A549 (cell line): ENCODE results near the gene PPP3CA. TPM values are rescaled to one million over a fixed set of nuclear protein-coding genes. Genes with fewer than 3 reads are reported as not detected.

Source experiments
- ATAC-seq, 2 experiments: fragments of 200-7000 bp in 1 of 2; fragments of >200 bp in 1 of 2; cut with Nextera tagmentation in 1 of 2; cut with Tn5 transposase in 1 of 2; 3 replicates each; pipeline versions ENCODE4 v1.8.0 to v1.9.1; 2018 to 2020; ENCODE audit warnings: mild to moderate bottlenecking in 1 of 2, moderate library complexity in 1 of 2
- CTCF ChIA-PET: fragments of 300-600 bp; sonication (Branson Sonifier 250); formaldehyde crosslinking; extraction: SDS; loops from one replicate; lab custom pipeline; 2021; ENCODE audit warnings: antibody characterized with exemption, inconsistent platforms; lab: Yijun Ruan, JAX
- POLR2A ChIA-PET: fragments of 350-600 bp; formaldehyde crosslinking; extraction: SDS; loops from one replicate; lab custom pipeline; 2021; ENCODE audit warnings: antibody characterized with exemption, inconsistent platforms; lab: Yijun Ruan, JAX
- DNase-seq, 2 experiments: peaks; one replicate each; pipeline versions ENCODE4 v3.0.0 to v3.0.0-alpha.2; 2011 to 2016; ENCODE audit warnings: low read depth in 1 of 2, low spot score in 1 of 2
- FAIRE-seq: peaks from 2 replicates; lab custom pipeline; 2011; peaks lifted over from hg19 to GRCh38; lab: Jason Lieb, UNC
- H3K27ac ChIP-seq, 2 experiments: fragments of >200 bp; sonication (Bioruptor Twin); formaldehyde crosslinking; 3 replicates each; pipeline ENCODE4 v1.5.1; 2016 to 2017
- H3K4me1 ChIP-seq: fragments of >200 bp; sonication (Bioruptor Twin); formaldehyde crosslinking; 3 replicates; pipeline ENCODE4 v1.6.1; 2016
- H3K4me2 ChIP-seq: fragments of >200 bp; sonication (Bioruptor Twin); formaldehyde crosslinking; 3 replicates; pipeline ENCODE4 v1.6.1; 2016
- H3K4me3 ChIP-seq: fragments of >200 bp; sonication (Bioruptor Twin); formaldehyde crosslinking; 3 replicates; pipeline ENCODE4 v1.5.1; 2016
- H3K9me3 ChIP-seq: fragments of >200 bp; sonication (Bioruptor Twin); formaldehyde crosslinking; 3 replicates; pipeline ENCODE4 v1.6.1; 2016
- CEBPB ChIP-seq, 2 experiments: fragments of >200 bp in 1 of 2; sonication (Bioruptor Twin) in 1 of 2; formaldehyde crosslinking in 1 of 2; IDR thresholded peaks; 2 replicates each; pipeline ENCODE4 v1.6.1; 2012 to 2016
- CHD4 ChIP-seq: fragments of 200-600 bp; sonication (generic); IDR thresholded peaks from 2 replicates; pipeline ENCODE4 v1.6.1; 2016; ENCODE audit warnings: antibody characterized with exemption, mild to moderate bottlenecking, borderline replicate concordance
- EHMT2 ChIP-seq: fragments of 200-600 bp; sonication (generic); IDR thresholded peaks from 2 replicates; pipeline ENCODE4 v1.6.1; 2016; ENCODE audit warnings: antibody characterized with exemption, low read depth, mild to moderate bottlenecking, moderate library complexity
- ELK1 ChIP-seq: fragments of 150-350 bp; IDR thresholded peaks from 2 replicates; pipeline ENCODE4 v1.6.1; 2014; ENCODE audit warnings: low read depth, mild to moderate bottlenecking, low read length
- ESRRA ChIP-seq: fragments of 150-350 bp; IDR thresholded peaks from 2 replicates; pipeline ENCODE4 v1.6.1; 2014; ENCODE audit warnings: mild to moderate bottlenecking, low read length, borderline replicate concordance
- FOSL2 ChIP-seq, 2 experiments: fragments of 450-650 bp in 1 of 2; fragments of >200 bp in 1 of 2; sonication (Bioruptor Twin) in 1 of 2; formaldehyde crosslinking; IDR thresholded peaks; 2 replicates each; pipeline versions ENCODE4 v1.5.0 to v1.6.1; 2016 to 2020; ENCODE audit warnings: mild to moderate bottlenecking in 1 of 2, moderate library complexity in 1 of 2
- HMGXB4 ChIP-seq: fragments of 250-450 bp; sonication (Bioruptor Pico); IDR thresholded peaks from 2 replicates; pipeline ENCODE4 v1.5.0; 2021; ENCODE audit warnings: mild to moderate bottlenecking, moderate library complexity, borderline replicate concordance
- HOXB13 ChIP-seq: fragments of 250-450 bp; sonication (Bioruptor Pico); IDR thresholded peaks from 2 replicates; pipeline ENCODE4 v1.5.0; 2020; ENCODE audit warnings: low read depth, mild to moderate bottlenecking, moderate library complexity
- MAZ ChIP-seq: fragments of 150-350 bp; IDR thresholded peaks from 2 replicates; pipeline ENCODE4 v1.6.1; 2014; ENCODE audit warnings: antibody characterized with exemption, low read depth, low read length, borderline replicate concordance
- NFE2L2 ChIP-seq: fragments of 150-350 bp; conservative IDR thresholded peaks from 2 replicates; pipeline ENCODE4 v1.6.1; 2014; ENCODE audit warnings: low read length
- RARB ChIP-seq: fragments of 250-450 bp; sonication (Bioruptor Pico); IDR thresholded peaks from 2 replicates; pipeline ENCODE4 v1.8.0; 2021; ENCODE audit warnings: mild to moderate bottlenecking, moderate library complexity
- RCOR1 ChIP-seq: fragments of 150-350 bp; IDR thresholded peaks from 2 replicates; pipeline ENCODE4 v1.6.1; 2014; ENCODE audit warnings: antibody characterized with exemption, low read length, low read depth
- SMC3 ChIP-seq: fragments of >200 bp; sonication (Bioruptor Twin); formaldehyde crosslinking; IDR thresholded peaks from 3 replicates; pipeline ENCODE4 v1.6.1; 2018; ENCODE audit warnings: inconsistent platforms
- TP53 ChIP-seq: fragments of 250-450 bp; sonication (Bioruptor Pico); IDR thresholded peaks from 2 replicates; pipeline ENCODE4 v1.5.0; 2021; ENCODE audit warnings: mild to moderate bottlenecking, moderate library complexity
- ZNF302 ChIP-seq: fragments of 250-450 bp; sonication (Bioruptor Pico); IDR thresholded peaks from 2 replicates; pipeline ENCODE4 v1.9.0; 2021; ENCODE audit warnings: inconsistent platforms, mild to moderate bottlenecking, moderate library complexity
- WGBS: methylation state at CpG from one replicate; pipeline ENCODE4 v1.1.6; 2017; ENCODE audit errors: missing lambda C conversion rate; 5-methylcytosine and 5-hydroxymethylcytosine counted together
- polyA plus RNA-seq, 4 experiments: library from polyadenylated mRNA; depleted of rRNA in 3 of 4; stranded (reverse); fragments of >200 nt; fragmentation: RNase III in 1 of 4; extraction: RNeasy Plus Mini Kit Qiagen cat#74134 plus additional on column Dnase treatment in 1 of 4; gene quantifications; 2 replicates in 3 of 4; 3 replicates in 1 of 4; pipeline ENCODE4 v1.2.3, GENCODE V29; 2011 to 2017
- TF ChIP-seq, protein P1 (sequence below): fragments of >200 bp; sonication (Bioruptor Twin); formaldehyde crosslinking; IDR thresholded peaks from 3 replicates; pipeline ENCODE4 v1.6.1; 2016

The PPP3CA gene
- polyA plus RNA-seq, 2 of the 4 experiments (the other 2 are of a cell fraction) = 21.4 to 42.4 TPM

DNA sequence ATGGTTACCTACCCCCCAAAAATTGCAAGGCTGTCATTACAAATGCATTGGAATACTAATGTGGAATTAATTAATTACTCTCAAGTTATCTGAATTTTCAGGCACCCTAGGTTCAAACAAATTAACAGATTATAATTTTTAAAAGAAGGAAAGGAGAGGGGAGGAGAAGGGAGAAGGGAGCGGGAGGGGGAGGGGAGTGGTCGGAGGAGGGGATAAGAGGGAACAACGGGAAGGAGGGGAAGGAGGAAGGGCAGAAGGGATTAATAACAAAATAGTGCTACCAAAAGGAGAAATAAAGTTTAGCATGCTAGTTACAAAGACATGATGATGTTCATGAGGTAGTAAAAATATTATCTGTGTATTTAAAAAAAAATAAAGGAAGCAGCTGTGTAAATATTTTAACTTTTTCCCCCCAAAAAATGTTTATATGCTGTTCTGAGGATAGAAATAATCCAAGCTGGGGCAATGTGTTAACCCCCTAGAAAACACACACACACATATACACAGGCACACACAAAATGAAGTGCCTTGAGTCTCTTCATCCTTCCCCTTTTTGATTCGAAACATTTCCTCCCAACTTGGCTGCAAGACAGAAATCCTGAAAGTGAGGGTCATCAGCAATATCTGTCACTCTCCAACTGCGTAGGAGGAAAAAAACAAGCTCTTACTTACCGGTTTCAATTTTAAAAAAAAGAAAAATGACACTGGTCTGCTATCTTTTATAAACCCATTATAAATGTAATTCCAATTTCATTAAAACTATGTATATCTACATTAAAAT, 58.8 kb downstream of the PPP3CA start:
- no peak for TF ChIP-seq ZNF302
- TF ChIP-seq RARB (CRISPR knock-in tag) = no peak
- TF ChIP-seq MAZ = no peak
- TF ChIP-seq RCOR1 = no peak
- TF ChIP-seq, all 56 proteins: peak for 0
- DNase-seq (no peak), FAIRE-seq (no peak), ATAC-seq (no peak)
- Histone ChIP-seq H3K9me3 (no peaks in the 10 kb centered on the region), H3K4me2 (peak overlapping the region; percentile 7; the same call in 2 of the 3 replicates), H3K27ac (no peak overlapping the region), H3K4me1 (peaks cover 74% of the 10 kb centered on the region), H3K4me3 (no peak overlapping the region)
- CTCF ChIA-PET = no interaction called here
- 70% methylated on average over 6 of the region's 6 CpGs for WGBS
- POLR2A ChIA-PET = no interaction called here

- no peak for TF ChIP-seq ESRRA
- ChIA-PET POLR2A (no interaction called here), CTCF (interaction anchor here (0.6 kb wide), 1 partner anchor 9 kb away, joined by 3 read pairs; no protein-coding TSS in a partner anchor)
- no peak for DNase-seq
- FAIRE-seq = no peak
- no peaks in the 10 kb centered on the region for H3K9me3 ChIP-seq
- H3K4me2 ChIP-seq = peak overlapping the region; percentile 7; the same call in 2 of the 3 replicates
- no peak for ATAC-seq
- H3K27ac ChIP-seq = no peak overlapping the region
- peaks cover 74% of the 10 kb centered on the region for H3K4me1 ChIP-seq
- no peak overlapping the region for H3K4me3 ChIP-seq
- whole genome bisulfite sequencing = 69% methylated on average over 2 of the region's 2 CpGs
These were observed 60.0 kb downstream of the PPP3CA start for GRCh38 chr4:101287324-101287723.

GRCh38 chr4:101286663-101287062, 60.7 kb downstream of the PPP3CA start:
- peaks cover 73% of the 10 kb centered on the region for H3K4me1 ChIP-seq
- no peak overlapping the region for H3K4me3 ChIP-seq
- no peaks in the 10 kb centered on the region for H3K9me3 ChIP-seq
- TF ChIP-seq TP53 = no peak
- no peak for TF ChIP-seq HOXB13 (CRISPR knock-in tag)
- TF ChIP-seq ELK1 = no peak
- TF ChIP-seq HMGXB4 (CRISPR knock-in tag) = no peak
- no peak for TF ChIP-seq MAZ
- TF ChIP-seq CEBPB (IDR thresholded peaks at IDR 0.05) = no peak
- TF ChIP-seq NFE2L2 = no peak
- no peak for TF ChIP-seq EHMT2
- TF ChIP-seq, protein P1, sequence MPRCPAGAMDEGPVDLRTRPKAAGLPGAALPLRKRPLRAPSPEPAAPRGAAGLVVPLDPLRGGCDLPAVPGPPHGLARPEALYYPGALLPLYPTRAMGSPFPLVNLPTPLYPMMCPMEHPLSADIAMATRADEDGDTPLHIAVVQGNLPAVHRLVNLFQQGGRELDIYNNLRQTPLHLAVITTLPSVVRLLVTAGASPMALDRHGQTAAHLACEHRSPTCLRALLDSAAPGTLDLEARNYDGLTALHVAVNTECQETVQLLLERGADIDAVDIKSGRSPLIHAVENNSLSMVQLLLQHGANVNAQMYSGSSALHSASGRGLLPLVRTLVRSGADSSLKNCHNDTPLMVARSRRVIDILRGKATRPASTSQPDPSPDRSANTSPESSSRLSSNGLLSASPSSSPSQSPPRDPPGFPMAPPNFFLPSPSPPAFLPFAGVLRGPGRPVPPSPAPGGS = no peak
- TF ChIP-seq CHD4 = no peak
- TF ChIP-seq FOSL2 (IDR thresholded peaks at IDR 0.05) = no peak
- no peak for TF ChIP-seq FOSL2 (CRISPR knock-in tag; IDR thresholded peaks at IDR 0.05)
- no peak for TF ChIP-seq SMC3
- no peak overlapping the region for H3K27ac ChIP-seq
- H3K4me2 ChIP-seq = no peak overlapping the region; the same call in 1 of the 3 replicates
- CTCF ChIA-PET = no interaction called here
- ATAC-seq (no peak), DNase-seq (no peak), FAIRE-seq (no peak)
- POLR2A ChIA-PET = no interaction called here
- WGBS = 95% methylated on average over 1 of the region's 1 CpG
